A172 (cell line): ENCODE measurements around the gene PLEKHG1. TPM values are rescaled to one million over a fixed set of nuclear protein-coding genes. Genes with fewer than 3 reads are reported as not detected.

ENCODE experiments used
- DNase-seq: peaks from one replicate; pipeline ENCODE4 v3.0.0-alpha.2; 2015; ENCODE audit warnings: low spot score
- total RNA-seq: library from RNA; depleted of rRNA; stranded (reverse); fragments of >200 nt; shearing (Covaris generic); gene quantifications from 2 replicates; pipeline ENCODE4 v1.2.3, GENCODE V29; 2014

The PLEKHG1 gene
- total RNA-seq, 1 experiment from 2014 or later = 0.21 TPM

GRCh38 chr6:150589852-150590251 is 9.8 kb upstream of the PLEKHG1 start:
- DNase-seq = no peak

- DNase-seq = no peak
Observed at GRCh38 chr6:150590446-150590845, 9.2 kb upstream of the PLEKHG1 start.

GRCh38 chr6:150592377-150592995 is 7.2 kb upstream of the PLEKHG1 start:
- DNase-seq = no peak

- no peak for DNase-seq
Observed at GRCh38 chr6:150593119-150593518, 6.6 kb upstream of the PLEKHG1 start.

GRCh38 chr6:150596439-150596838 is 3.2 kb upstream of the PLEKHG1 start:
- DNase-seq = no peak

- no peak for DNase-seq
Observed at GRCh38 chr6:150598401-150598800, 1.3 kb upstream of the PLEKHG1 start.

GRCh38 chr6:150598858-150599198 is 857 bp upstream of the PLEKHG1 start:
- no peak for DNase-seq

GRCh38 chr6:150600010-150600300 is 270 bp downstream of the PLEKHG1 start:
- DNase-seq = no peak

GRCh38 chr6:150600301-150601017 is 774 bp downstream of the PLEKHG1 start:
- peak; percentile 61 for DNase-seq

- DNase-seq = no peak
Observed at GRCh38 chr6:150601439-150601838, 1.8 kb downstream of the PLEKHG1 start.

GRCh38 chr6:150603176-150603575 is 3.5 kb downstream of the PLEKHG1 start:
- DNase-seq = no peak

GRCh38 chr6:150604467-150604866 is 4.8 kb downstream of the PLEKHG1 start:
- DNase-seq = no peak

GRCh38 chr6:150605333-150605732 is 5.6 kb downstream of the PLEKHG1 start:
- no peak for DNase-seq

- no peak for DNase-seq
Observed at GRCh38 chr6:150606168-150606591, 6.5 kb downstream of the PLEKHG1 start.

- DNase-seq = no peak
Observed at GRCh38 chr6:150606647-150607328, 7.1 kb downstream of the PLEKHG1 start.

- DNase-seq = no peak
Observed at GRCh38 chr6:150607329-150607650, 7.6 kb downstream of the PLEKHG1 start.

GRCh38 chr6:150610584-150610983 is 10.9 kb downstream of the PLEKHG1 start:
- no peak for DNase-seq

GRCh38 chr6:150613269-150613668 is 13.6 kb downstream of the PLEKHG1 start:
- no peak for DNase-seq

- DNase-seq = no peak
Observed at GRCh38 chr6:150615967-150616366, 16.3 kb downstream of the PLEKHG1 start.

GRCh38 chr6:150616586-150616985 is 16.9 kb downstream of the PLEKHG1 start:
- no peak for DNase-seq

- DNase-seq = no peak
Observed at GRCh38 chr6:150617062-150617461, 17.4 kb downstream of the PLEKHG1 start.

GRCh38 chr6:150617496-150618460 is 18.1 kb downstream of the PLEKHG1 start:
- no peak for DNase-seq
